Mesendoderm (in vitro differentiated cells): Measurements from ENCODE around the gene KLHL40.

Experiments
- DNase-seq: peaks from one replicate; pipeline ENCODE4 v3.0.0; 2013
- H2AK5ac ChIP-seq: 2 replicates; pipeline ENCODE4 v1.6.1; 2013; ENCODE audit warnings: low read length, inconsistent platforms
- H2BK120ac ChIP-seq: 2 replicates; pipeline ENCODE4 v1.6.1; 2013; ENCODE audit warnings: low read depth, mild to moderate bottlenecking, low read length, moderate library complexity, mixed read lengths
- H2BK15ac ChIP-seq: replicated peaks from 2 replicates; pipeline ENCODE4 v1.6.1; 2013; ENCODE audit warnings: low read depth, mild to moderate bottlenecking, moderate library complexity
- H2BK5ac ChIP-seq: 2 replicates; pipeline ENCODE4 v1.6.1; 2013; ENCODE audit warnings: low read length, inconsistent platforms
- H3K18ac ChIP-seq: 2 replicates; pipeline ENCODE4 v1.6.1; 2013; ENCODE audit warnings: mild to moderate bottlenecking, low read length, mixed read lengths
- H3K23ac ChIP-seq: one replicate; pipeline ENCODE4 v1.6.1; 2013; ENCODE audit warnings: low read length
- H3K27ac ChIP-seq: 2 replicates; pipeline ENCODE4 v1.5.1; 2013; ENCODE audit warnings: low read depth, mild to moderate bottlenecking, inconsistent platforms, low read length, moderate library complexity
- H3K27me3 ChIP-seq: 2 replicates; pipeline ENCODE4 v1.6.1; 2013; ENCODE audit warnings: low read length, control low read depth, mild to moderate bottlenecking, inconsistent platforms; ENCODE audit not compliant: insufficient read depth, poor library complexity
- H3K36me3 ChIP-seq: 2 replicates; pipeline ENCODE4 v1.6.1; 2013; ENCODE audit warnings: low read length, inconsistent platforms; ENCODE audit not compliant: control insufficient read depth, insufficient read depth
- H3K4ac ChIP-seq: one replicate; pipeline ENCODE4 v1.6.1; 2013; ENCODE audit warnings: low read depth, mild to moderate bottlenecking, low read length, moderate library complexity
- H3K4me1 ChIP-seq: 2 replicates; pipeline ENCODE4 v1.6.1; 2013; ENCODE audit warnings: low read depth, low read length, inconsistent platforms; ENCODE audit not compliant: control insufficient read depth
- H3K4me2 ChIP-seq: 2 replicates; pipeline ENCODE4 v1.6.1; 2013; ENCODE audit warnings: low read length
- H3K4me3 ChIP-seq: 2 replicates; pipeline ENCODE4 v1.5.1; 2013; ENCODE audit warnings: mild to moderate bottlenecking, low read length
- H3K56ac ChIP-seq: one replicate; pipeline ENCODE4 v1.6.1; 2013; ENCODE audit warnings: low read length
- H3K79me1 ChIP-seq: 2 replicates; pipeline ENCODE4 v1.6.1; 2013; ENCODE audit warnings: low read length, inconsistent platforms
- H3K79me2 ChIP-seq: 2 replicates; pipeline ENCODE4 v1.6.1; 2013; ENCODE audit warnings: mild to moderate bottlenecking, low read length; ENCODE audit not compliant: control insufficient read depth, insufficient read depth
- H3K9ac ChIP-seq: 2 replicates; pipeline ENCODE4 v1.6.1; 2013; ENCODE audit warnings: low read length, inconsistent platforms
- H4K5ac ChIP-seq: one replicate; pipeline ENCODE4 v1.6.1; 2013; ENCODE audit warnings: low read length
- H4K8ac ChIP-seq: one replicate; pipeline ENCODE4 v1.6.1; 2013; ENCODE audit warnings: low read depth, mild to moderate bottlenecking, control low read depth, low read length, moderate library complexity
- WGBS: extraction: QIAGEN DNeasy Blood & Tissue Kit; methylation state at CpG from one replicate; pipeline ENCODE4 v1.1.7; 2013; ENCODE audit warnings: low lambda C conversion rate, missing lambda C conversion rate; ENCODE audit not compliant: insufficient coverage; ENCODE audit errors: extremely low coverage; 5-methylcytosine and 5-hydroxymethylcytosine counted together

The KLHL40 gene

GRCh38 chr3:42714171-42714852 is 29.0 kb downstream of the KLHL40 start:
- Histone ChIP-seq H2BK15ac (no peak overlapping the region), H3K18ac (no peak overlapping the region), H2AK5ac (no peak overlapping the region), H3K79me1 (no peaks in the 10 kb centered on the region), H3K56ac (no peak overlapping the region), H3K4me1 (no peaks in the 10 kb centered on the region), H3K23ac (no peak overlapping the region), H3K36me3 (no peaks in the 10 kb centered on the region), H3K4ac (no peak overlapping the region), H3K79me2 (no peaks in the 10 kb centered on the region), H2BK5ac (no peak overlapping the region), H4K5ac (no peak overlapping the region), H2BK120ac (no peak overlapping the region), H4K8ac (no peak overlapping the region), H3K4me2 (no peak overlapping the region), H3K27ac (no peak overlapping the region), H3K27me3 (no peaks in the 10 kb centered on the region), H3K9ac (no peak overlapping the region), H3K4me3 (no peak overlapping the region)
- DNase-seq = no peak
- WGBS = no CpG with 5 or more reads among the region's 4 CpGs

GRCh38 chr3:42717306-42717705 is 32.0 kb downstream of the KLHL40 start:
- no peaks in the 10 kb centered on the region for H3K79me2 ChIP-seq
- no peak overlapping the region for H3K4me3 ChIP-seq
- H3K4ac ChIP-seq = no peak overlapping the region
- H4K5ac ChIP-seq = no peak overlapping the region
- no peak overlapping the region for H4K8ac ChIP-seq
- H2BK15ac ChIP-seq = no peak overlapping the region
- H3K27me3 ChIP-seq = no peaks in the 10 kb centered on the region
- no peak overlapping the region for H3K4me2 ChIP-seq
- no peak overlapping the region for H2BK120ac ChIP-seq
- DNase-seq = no peak
- H3K27ac ChIP-seq = no peak overlapping the region
- H2AK5ac ChIP-seq = no peak overlapping the region
- H3K9ac ChIP-seq = no peak overlapping the region
- no peaks in the 10 kb centered on the region for H3K4me1 ChIP-seq
- no peak overlapping the region for H3K18ac ChIP-seq
- H2BK5ac ChIP-seq = no peak overlapping the region
- 100% methylated on average over 1 of the region's 6 CpGs for WGBS
- no peak overlapping the region for H3K56ac ChIP-seq
- H3K36me3 ChIP-seq = no peaks in the 10 kb centered on the region
- H3K23ac ChIP-seq = no peak overlapping the region
- H3K79me1 ChIP-seq = no peaks in the 10 kb centered on the region

GRCh38 chr3:42718338-42718737 is 33.0 kb downstream of the KLHL40 start:
- DNase-seq = no peak
- Histone ChIP-seq H3K27ac (no peak overlapping the region), H2AK5ac (no peak overlapping the region), H3K56ac (no peak overlapping the region), H4K5ac (no peak overlapping the region), H3K36me3 (no peaks in the 10 kb centered on the region), H3K18ac (no peak overlapping the region), H4K8ac (no peak overlapping the region), H2BK120ac (no peak overlapping the region), H3K4me1 (no peaks in the 10 kb centered on the region), H3K9ac (no peak overlapping the region), H3K79me2 (no peaks in the 10 kb centered on the region), H3K4ac (no peak overlapping the region), H2BK5ac (no peak overlapping the region), H3K4me2 (no peak overlapping the region), H2BK15ac (no peak overlapping the region), H3K4me3 (no peak overlapping the region), H3K27me3 (no peaks in the 10 kb centered on the region), H3K23ac (no peak overlapping the region), H3K79me1 (no peaks in the 10 kb centered on the region)
- no CpG with 5 or more reads among the region's 5 CpGs for WGBS

- H3K36me3 ChIP-seq = no peaks in the 10 kb centered on the region
- DNase-seq = no peak
- no peak overlapping the region for H3K4me2 ChIP-seq
- no peak overlapping the region for H3K56ac ChIP-seq
- H3K18ac ChIP-seq = no peak overlapping the region
- H3K4me1 ChIP-seq = no peaks in the 10 kb centered on the region
- WGBS = no CpG with 5 or more reads among the region's 6 CpGs
- no peak overlapping the region for H2BK5ac ChIP-seq
- H2BK15ac ChIP-seq = no peak overlapping the region
- no peak overlapping the region for H4K8ac ChIP-seq
- no peak overlapping the region for H3K23ac ChIP-seq
- H3K4ac ChIP-seq = no peak overlapping the region
- H3K4me3 ChIP-seq = no peak overlapping the region
- no peak overlapping the region for H3K27ac ChIP-seq
- no peak overlapping the region for H4K5ac ChIP-seq
- H3K9ac ChIP-seq = no peak overlapping the region
- H2AK5ac ChIP-seq = no peak overlapping the region
- H3K79me2 ChIP-seq = no peaks in the 10 kb centered on the region
- H3K79me1 ChIP-seq = no peaks in the 10 kb centered on the region
- H2BK120ac ChIP-seq = no peak overlapping the region
- no peaks in the 10 kb centered on the region for H3K27me3 ChIP-seq
Measured at GRCh38 chr3:42719002-42719401, 33.7 kb downstream of the KLHL40 start.

DNA sequence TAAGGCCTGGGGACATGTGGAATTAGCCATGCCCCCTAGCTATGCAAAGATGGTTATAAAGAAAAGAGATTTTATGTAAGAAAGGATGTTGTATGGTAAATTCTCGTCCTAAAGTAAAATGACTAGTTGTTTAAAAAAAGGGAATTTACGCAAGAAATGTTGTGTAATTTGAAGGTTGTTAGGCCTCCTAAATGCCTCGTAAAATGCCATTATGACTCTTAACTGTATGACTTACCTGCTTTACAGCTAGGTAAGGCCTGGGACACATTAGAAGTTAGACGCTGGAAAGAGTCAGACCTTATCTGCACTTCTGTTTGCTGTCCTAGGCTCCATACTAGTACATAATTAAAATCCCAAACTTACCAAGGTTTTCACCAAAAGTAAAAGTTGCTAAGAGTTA is 34.8 kb downstream of the KLHL40 start:
- no peak overlapping the region for H4K8ac ChIP-seq
- no peak overlapping the region for H3K18ac ChIP-seq
- no peak overlapping the region for H4K5ac ChIP-seq
- no peaks in the 10 kb centered on the region for H3K79me2 ChIP-seq
- no peak overlapping the region for H3K56ac ChIP-seq
- no peaks in the 10 kb centered on the region for H3K4me1 ChIP-seq
- no peak overlapping the region for H3K23ac ChIP-seq
- 100% methylated on average over 1 of the region's 4 CpGs for WGBS
- no peak overlapping the region for H2BK120ac ChIP-seq
- H3K4ac ChIP-seq = no peak overlapping the region
- no peaks in the 10 kb centered on the region for H3K36me3 ChIP-seq
- no peak for DNase-seq
- no peak overlapping the region for H2BK15ac ChIP-seq
- H3K27me3 ChIP-seq = no peaks in the 10 kb centered on the region
- H3K4me2 ChIP-seq = no peak overlapping the region
- no peak overlapping the region for H3K27ac ChIP-seq
- H2AK5ac ChIP-seq = no peak overlapping the region
- H3K9ac ChIP-seq = no peak overlapping the region
- no peak overlapping the region for H2BK5ac ChIP-seq
- H3K4me3 ChIP-seq = no peak overlapping the region
- H3K79me1 ChIP-seq = no peaks in the 10 kb centered on the region

GRCh38 chr3:42721690-42722089 is 36.4 kb downstream of the KLHL40 start:
- no peak overlapping the region for H3K56ac ChIP-seq
- WGBS = no CpG with 5 or more reads among the region's 1 CpG
- H3K36me3 ChIP-seq = no peaks in the 10 kb centered on the region
- H4K8ac ChIP-seq = no peak overlapping the region
- no peaks in the 10 kb centered on the region for H3K4me1 ChIP-seq
- H3K79me2 ChIP-seq = no peaks in the 10 kb centered on the region
- no peak overlapping the region for H2AK5ac ChIP-seq
- no peaks in the 10 kb centered on the region for H3K79me1 ChIP-seq
- no peak overlapping the region for H3K4ac ChIP-seq
- H4K5ac ChIP-seq = no peak overlapping the region
- H3K18ac ChIP-seq = no peak overlapping the region
- DNase-seq = no peak
- no peak overlapping the region for H2BK5ac ChIP-seq
- H3K27me3 ChIP-seq = no peaks in the 10 kb centered on the region
- no peak overlapping the region for H3K27ac ChIP-seq
- no peak overlapping the region for H3K4me3 ChIP-seq
- H3K9ac ChIP-seq = no peak overlapping the region
- H2BK15ac ChIP-seq = no peak overlapping the region
- H3K4me2 ChIP-seq = no peak overlapping the region
- H2BK120ac ChIP-seq = no peak overlapping the region
- no peak overlapping the region for H3K23ac ChIP-seq
